ENCODE measurements around the gene MEGF6.

Gene MEGF6

DNA sequence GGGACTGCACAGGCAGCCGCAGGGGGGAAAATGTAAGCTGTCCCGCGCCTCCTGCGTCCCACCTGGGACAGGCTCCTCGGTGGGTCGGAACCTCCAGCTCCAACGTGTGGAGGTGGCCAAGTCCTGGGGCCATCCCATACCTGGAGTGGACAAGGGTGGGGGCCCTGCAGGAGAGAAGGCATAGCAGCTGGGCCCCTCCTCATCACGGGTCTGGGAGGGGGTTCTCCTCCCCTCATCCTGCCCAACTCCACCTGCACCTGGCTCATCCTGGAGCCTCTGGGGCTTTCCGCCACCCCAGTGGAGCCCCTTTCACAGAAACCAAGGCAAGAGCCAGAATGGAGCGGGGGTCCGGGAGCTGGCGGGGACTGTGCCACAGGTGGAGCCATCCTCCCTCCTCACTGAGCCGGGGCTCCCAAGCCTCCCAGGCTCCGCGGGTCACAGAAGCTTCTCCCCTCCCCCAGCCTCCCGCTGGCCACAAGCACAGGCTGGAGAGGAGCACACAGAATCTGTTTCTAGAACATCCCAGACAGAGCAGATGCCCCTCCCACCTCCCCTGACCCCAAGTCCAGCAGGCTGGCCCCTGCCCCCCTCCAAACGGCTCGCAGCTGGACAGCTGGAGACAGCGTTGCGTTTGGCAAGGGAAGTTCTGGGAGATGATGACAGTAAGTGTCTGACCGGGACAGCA is 65.8 kb downstream of the MEGF6 start:
- no peak for DNase-seq (ENCODE audit: extremely low read depth, low read depth)
- no peak overlapping the region for H3K4me3 ChIP-seq (replicated peaks; ENCODE audit: low read depth, low read length)
- TF ChIP-seq, protein P1, sequence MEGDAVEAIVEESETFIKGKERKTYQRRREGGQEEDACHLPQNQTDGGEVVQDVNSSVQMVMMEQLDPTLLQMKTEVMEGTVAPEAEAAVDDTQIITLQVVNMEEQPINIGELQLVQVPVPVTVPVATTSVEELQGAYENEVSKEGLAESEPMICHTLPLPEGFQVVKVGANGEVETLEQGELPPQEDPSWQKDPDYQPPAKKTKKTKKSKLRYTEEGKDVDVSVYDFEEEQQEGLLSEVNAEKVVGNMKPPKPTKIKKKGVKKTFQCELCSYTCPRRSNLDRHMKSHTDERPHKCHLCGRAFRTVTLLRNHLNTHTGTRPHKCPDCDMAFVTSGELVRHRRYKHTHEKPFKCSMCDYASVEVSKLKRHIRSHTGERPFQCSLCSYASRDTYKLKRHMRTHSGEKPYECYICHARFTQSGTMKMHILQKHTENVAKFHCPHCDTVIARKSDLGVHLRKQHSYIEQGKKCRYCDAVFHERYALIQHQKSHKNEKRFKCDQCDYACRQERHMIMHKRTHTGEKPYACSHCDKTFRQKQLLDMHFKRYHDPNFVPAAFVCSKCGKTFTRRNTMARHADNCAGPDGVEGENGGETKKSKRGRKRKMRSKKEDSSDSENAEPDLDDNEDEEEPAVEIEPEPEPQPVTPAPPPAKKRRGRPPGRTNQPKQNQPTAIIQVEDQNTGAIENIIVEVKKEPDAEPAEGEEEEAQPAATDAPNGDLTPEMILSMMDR (IDR thresholded peaks at IDR 0.05; ENCODE audit: low read depth, low read length, missing control alignments) = no peak

DNA sequence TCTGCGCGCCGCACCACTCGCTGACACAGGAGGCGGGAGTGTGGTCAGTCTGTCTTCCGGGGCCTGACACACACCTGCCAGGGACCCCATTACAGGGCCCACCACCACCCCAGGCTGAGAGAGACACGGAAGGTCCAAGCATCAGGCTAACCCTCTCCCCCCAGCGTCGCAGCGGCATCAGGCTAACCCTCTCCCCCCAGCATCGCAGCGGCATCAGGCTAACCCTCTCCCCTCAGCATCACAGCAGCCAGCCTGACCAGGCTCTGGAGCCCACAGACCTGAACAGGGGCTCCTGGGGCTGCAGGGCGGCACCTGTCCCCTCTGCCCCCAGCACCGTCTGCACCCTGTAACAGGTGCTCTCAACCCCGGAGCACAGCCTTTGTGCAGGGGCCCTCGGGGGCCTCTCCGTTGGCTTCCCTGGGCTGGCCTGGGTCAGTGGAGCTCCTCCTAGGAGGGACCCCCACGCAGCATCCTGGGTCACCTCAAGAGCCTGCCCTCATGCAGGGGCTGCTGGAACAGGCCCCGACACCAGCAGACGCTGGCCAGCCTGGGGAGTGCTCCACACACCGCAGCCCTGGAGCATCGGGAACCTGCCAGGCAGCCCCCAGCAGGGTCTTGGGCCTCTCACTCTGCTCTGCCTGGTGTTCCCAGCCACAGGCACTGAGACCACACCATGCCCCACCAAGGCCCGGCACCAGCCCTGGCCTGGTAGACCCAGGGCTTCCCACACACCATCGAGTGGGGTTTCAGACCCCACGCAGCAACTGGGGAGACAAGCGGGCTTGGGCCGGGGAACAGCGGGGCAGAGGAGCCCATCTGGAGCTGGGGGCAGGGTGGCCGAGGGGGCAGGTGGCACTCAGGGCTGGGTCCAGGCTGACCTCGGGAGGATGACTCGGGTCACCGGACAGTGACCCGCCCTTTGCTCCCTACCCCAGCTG is 67.0 kb downstream of the MEGF6 start:
- no peak overlapping the region for H3K4me3 ChIP-seq (replicated peaks; ENCODE audit: low read depth, low read length)
- DNase-seq (ENCODE audit: extremely low read depth, low read depth) = no peak
- TF ChIP-seq, protein P1 (IDR thresholded peaks at IDR 0.05; ENCODE audit: low read depth, low read length, missing control alignments) = no peak

DNA sequence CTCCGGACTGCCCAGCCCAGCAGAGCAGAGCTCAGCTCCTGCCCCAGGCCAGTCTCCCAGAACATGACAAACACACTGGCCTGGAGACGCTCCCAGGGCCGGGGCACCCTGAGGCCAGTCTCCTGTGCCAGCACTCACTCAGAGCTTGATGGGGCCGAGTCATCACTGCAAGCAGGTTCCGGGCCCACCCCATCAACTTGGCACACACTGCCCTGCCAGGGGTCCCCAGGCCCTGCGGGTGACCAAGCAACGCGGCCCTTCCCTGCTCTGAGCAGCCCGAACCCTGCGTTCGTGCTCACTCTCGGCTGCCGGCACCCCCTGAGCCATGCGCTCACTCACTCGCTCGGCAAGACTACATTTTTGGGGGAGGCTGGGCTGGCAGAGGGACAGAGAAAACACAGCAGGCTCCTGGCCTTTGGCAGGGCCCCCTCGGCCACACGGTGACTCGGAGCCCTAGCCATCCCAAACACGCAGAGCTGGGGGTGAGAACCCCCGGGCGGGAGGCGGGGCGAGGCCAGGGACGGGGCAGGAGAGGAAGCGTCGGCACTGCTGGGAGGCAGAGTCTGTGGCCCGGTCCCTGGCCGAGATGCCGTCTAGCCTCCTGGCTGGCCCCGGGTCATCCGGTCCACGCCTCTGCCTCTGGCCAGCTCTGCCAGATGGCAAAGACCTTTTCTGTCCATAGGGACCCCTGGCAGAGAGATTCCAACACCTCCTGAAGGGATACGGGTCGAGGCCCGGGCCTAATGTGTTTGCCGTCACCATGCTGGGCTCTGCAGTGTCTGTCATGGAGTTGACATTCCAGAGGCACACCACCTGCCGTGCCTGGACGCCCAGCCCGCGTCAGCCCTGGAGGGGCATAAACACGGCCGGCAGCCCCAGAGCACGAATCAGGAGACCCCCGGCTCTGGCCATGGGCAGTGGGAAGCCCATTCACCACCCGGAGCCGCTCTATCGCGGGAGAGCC is 68.0 kb downstream of the MEGF6 start:
- no peak for DNase-seq (ENCODE audit: extremely low read depth, low read depth)
- TF ChIP-seq, protein P1 (IDR thresholded peaks at IDR 0.05; ENCODE audit: low read depth, low read length, missing control alignments) = no peak
- no peak overlapping the region for H3K4me3 ChIP-seq (replicated peaks; ENCODE audit: low read depth, low read length)

DNA sequence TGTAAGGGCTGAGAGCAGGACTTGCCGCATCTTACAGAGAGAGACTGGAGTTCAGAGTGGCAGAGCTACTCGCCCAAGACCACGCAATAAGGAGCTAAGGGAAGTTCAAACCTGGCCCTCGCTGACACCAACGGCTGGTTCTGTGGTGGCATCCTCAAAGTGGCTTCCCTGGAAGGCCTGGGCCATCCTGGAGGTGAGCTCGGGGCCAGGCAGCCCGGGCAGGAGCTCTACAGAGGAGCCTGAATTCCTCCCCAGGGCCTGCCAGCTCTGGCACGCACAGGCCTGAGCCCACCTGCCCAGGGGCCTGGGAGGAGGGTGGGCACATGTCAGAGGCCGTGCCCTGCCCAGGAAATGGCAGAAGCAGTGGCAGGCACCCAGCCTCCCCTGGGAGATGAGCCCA is 68.6 kb downstream of the MEGF6 start:
- no peak for DNase-seq (ENCODE audit: extremely low read depth, low read depth)
- TF ChIP-seq, protein P1 (IDR thresholded peaks at IDR 0.05; ENCODE audit: low read depth, low read length, missing control alignments) = no peak
- H3K4me3 ChIP-seq (replicated peaks; ENCODE audit: low read depth, low read length) = no peak overlapping the region

DNA sequence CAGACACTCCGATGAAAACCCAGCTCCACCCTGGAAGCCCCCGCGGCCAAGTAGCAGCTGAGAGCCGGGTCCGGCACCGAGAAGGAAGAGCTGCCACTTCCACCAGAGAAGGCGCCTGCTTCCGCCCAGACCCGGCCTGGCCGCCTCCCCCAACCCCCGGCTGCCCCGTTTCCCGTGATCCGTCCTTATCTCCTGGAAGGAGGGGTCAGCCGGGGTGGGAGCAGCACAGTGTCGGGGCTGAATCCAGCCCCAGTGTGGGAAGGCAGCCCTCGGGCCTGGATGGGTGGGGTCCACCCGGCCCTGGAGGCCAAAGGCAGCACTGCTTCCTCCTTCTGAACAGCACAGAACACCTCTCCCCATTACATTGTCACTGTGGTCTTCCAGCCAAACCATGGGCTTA is 69.4 kb downstream of the MEGF6 start:
- TF ChIP-seq, protein P1 (IDR thresholded peaks at IDR 0.05; ENCODE audit: low read depth, low read length, missing control alignments) = no peak
- H3K4me3 ChIP-seq (replicated peaks; ENCODE audit: low read depth, low read length) = no peak overlapping the region
- no peak for DNase-seq (ENCODE audit: extremely low read depth, low read depth)

DNA sequence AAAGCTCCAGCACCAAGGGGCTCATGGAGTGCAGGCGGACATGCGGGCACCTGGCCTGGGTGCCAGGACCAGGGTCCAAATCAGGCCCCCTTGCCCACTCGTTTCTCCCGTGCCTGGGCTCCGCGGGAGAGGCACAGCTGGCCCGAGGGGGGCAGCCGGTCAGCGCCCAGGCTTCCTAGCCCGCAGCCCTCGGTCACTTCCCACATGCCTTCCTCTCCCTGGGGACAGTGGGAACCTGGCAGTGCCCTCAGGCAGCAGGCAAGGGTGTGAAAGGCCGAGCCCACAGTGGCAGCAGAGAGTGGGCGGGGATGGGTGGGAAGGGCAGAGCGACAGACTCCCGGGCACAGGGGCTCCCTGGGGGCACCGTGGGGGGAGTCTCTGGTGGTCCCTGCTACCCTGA is 69.8 kb downstream of the MEGF6 start:
- no peak overlapping the region for H3K4me3 ChIP-seq (replicated peaks; ENCODE audit: low read depth, low read length)
- TF ChIP-seq, protein P1 (IDR thresholded peaks at IDR 0.05; ENCODE audit: low read depth, low read length, missing control alignments) = no peak
- DNase-seq (ENCODE audit: extremely low read depth, low read depth) = no peak

Data from HFF-Myc (cell line).